GM19455 (cell line): ENCODE data around the gene STAMBP.
"Not testable (repeated sequence)": the region's sequence is repeated elsewhere in the genome, so short reads cannot be mapped to it uniquely, and the experiment has no call there.

Source experiments
- ATAC-seq: cut with Tn5 transposase; IDR thresholded peaks from one replicate; pipeline ENCODE4 v1.9.1; 2021; ENCODE audit not compliant: unreplicated experiment

The STAMBP gene

DNA sequence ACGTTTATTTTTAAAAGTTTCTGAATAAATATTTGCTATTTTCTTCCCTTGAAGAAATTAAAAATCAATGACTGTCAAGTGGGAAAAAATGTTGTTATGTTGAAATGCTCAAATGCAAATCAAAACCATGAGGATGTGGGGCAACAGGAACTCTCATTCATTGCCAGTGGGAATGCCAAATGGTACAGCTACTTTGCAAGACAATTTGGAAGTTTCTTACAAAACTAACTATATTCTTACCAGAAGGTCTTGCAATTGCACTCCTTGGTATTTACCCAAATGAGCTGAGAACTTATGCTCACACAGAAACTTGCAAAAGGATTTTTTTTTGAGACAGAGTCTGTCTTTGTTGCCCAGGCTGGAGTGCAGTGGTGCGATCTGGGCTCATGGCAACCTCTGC, 56.6 kb downstream of the STAMBP start:
- no peak for ATAC-seq

DNA sequence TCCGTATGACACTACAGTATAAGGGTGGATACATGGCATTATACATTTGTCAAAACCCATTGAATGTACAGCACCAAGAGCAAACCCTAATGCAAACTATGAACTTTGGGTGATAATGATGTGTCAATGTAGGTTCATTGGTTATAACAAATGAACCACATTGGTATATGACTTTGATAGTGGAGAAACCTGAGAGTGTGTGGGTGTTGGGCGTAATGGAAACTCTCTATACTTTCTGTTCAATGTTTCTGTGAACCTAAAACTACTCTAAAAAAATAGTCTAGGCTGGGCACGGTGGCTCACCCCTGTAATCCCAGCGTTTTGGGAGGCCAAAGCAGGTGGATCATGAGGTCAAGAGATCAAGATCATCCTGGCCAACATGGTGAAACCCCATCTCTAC, 57.6 kb downstream of the STAMBP start:
- ATAC-seq, result no peak

DNA sequence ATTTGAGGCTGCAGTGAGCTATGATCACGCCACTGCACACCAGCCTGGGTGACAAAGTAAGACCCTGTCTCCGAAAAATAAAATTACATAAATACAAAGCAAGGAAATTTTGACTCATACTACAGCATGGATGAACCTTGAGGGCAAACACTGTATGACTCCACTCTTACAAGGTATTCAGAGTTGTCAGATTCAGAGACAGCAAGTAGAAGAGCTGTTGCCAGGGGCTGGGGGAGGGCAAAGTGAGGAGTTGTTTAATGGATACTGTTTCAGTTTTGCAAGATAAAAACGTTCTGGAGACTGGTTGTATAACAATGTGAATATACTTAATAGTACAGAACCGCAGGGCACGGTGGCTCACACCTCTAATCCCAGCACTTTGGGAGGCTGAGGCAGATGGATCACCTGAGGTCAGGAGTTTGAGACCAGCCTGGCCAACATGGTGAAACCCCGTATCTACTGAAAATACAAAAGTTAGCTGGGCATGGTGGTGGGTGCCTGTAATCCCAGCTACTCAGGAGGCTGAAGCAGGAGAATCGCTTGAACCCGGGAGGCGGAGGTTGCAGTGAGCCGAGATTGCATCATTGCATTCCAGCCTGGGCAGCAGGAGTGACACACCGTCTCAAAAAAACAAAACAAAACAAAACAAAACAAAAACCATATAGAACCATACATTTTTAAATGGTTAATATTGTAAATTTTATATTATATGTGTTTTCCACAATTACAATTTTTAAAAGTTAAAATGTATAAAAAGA, 59.0 kb downstream of the STAMBP start:
- not testable (repeated sequence) for ATAC-seq

DNA sequence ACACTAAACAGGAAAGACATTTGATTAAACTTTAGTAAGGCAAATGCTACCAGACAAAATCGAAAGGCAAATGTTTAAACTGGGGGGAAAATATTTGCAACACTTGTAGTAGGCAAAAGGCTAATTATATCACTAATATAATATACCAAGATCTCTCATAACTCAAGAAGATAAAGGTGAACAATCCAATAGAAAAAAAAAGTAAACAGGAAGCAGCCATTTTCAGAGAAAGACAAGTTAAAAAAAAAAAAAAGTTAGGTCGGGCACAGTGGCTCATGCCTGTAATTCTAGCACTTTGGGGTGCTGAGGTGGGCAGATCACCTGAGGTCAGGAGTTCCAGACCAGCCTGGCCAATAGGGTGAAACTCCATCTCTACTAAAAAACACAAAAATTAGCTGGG, 59.6 kb downstream of the STAMBP start:
- no peak for ATAC-seq

DNA sequence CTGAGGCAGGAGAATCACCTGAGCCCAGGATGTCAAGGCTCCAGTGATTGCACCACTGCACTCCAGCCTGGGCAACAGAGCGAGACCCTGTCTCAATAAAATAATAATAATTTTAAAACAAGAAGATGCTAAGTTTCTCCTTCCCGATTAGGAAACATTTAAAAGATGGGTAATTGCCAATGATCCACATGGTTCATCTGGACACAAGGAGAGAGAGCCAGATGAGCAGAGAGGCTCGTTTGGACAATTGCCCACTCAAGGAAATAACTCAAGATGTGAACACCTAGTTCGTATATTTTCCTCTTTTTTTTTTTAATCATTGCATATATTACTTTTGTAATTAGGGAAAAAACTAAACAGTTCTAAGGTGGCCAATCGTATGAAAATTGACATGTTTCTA, 60.4 kb downstream of the STAMBP start:
- ATAC-seq, result no peak

DNA sequence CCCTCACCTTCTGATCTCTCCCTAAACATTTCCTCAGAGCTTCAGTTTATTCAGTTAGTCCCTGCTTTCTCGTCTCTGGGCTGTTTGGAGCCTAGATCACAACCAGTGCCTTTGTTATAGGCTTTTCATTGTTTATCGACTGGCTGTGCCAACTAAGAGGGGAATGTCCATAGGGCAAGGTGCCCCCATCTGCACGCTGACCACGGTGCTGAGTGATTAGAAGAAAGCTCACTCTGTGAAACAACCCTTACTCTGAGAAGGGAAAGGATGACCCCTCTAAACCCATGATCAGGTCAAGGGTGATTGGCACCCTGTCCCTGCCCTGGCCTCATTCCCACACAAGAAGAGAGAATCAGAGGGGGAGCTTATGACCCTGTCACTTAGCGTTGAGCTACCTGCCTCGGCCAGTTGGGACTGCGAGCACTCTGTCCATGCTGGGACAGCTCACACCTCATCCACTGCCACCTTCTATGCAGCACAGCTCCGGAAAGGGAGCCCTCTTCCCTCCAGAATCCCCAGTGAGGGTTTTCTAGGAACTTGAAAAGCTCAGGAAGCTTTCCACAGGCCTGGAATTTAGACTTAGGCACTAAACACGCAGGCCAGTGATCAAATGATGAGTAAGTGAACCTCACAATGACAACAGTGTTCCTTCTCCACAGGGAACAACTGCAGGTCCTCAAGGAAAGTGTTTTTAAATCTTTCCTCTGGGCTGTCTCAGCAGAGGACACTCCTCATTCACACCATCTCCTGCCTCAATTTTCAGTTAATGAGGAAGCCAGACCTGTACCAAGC, 61.7 kb downstream of the STAMBP start:
- no peak for ATAC-seq

DNA sequence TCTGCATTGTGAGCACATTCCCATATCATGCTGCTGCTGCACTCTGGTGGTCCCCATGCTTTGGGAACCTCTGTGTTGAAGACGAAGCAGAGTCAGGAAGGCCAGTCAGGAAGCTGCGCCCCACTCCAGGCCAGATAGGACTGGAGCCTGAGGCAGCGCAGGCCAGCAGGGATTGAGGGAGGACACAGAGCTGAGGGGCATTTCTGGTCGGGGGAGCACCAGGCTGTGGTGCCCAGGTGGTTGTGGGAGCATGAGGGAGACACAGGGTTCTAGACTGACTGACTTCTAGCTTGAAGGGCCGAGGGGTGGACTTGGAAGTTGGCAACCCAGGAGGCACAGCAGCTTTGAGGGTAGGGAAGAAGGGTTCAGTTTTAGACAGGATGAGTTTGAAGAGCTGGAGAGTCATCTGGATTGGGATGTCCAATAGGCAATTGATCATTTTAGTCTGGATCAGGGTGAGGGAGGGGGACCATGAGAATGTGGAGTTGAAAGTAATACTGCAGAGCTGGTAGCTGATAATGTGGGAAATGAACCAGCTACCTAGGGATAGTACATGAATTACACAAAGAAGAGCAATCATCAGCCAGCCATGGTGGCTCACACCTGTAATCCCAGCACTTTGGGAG, 62.6 kb downstream of the STAMBP start:
- ATAC-seq, result no peak

DNA sequence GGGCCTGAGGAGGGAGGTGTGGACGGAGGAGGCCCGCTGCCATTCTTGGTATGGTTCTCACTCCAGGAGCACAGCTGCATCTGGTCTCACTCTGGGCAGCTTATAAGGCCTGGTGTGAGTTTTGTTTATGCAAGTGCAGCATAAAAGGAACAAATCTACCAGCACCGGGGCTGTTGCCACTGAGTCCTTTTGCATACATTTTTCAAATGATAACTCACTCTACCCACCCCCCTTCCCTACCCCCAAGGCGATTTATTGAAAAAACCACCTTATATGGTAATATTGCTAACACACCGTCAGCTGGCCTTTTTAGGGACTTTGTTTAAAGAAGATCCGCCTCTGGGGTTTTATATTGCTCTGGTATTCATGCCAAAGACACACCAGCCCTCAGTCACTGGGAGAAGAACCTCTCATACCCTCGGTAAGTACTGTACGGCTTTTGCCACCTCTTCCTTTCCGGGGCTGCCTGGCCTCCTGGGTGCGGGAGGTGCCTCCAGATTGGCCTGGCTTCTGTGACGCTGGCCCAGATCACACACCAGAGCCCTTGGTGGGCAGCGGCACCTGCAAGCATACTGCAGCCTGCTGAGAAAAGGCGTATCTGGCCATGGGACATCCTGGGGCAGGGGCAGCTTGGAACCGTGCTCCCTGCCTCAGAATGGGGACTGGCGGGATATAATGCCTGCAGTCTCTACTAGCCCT, 64.0 kb downstream of the STAMBP start, which contains the start of gene ACTG2:
TSS of gene ACTG2 (plus strand) at position 378 of the 699 bp plus-strand sequence. CDS start 8,304 bp downstream, outside the sequence.
- no peak for ATAC-seq

DNA sequence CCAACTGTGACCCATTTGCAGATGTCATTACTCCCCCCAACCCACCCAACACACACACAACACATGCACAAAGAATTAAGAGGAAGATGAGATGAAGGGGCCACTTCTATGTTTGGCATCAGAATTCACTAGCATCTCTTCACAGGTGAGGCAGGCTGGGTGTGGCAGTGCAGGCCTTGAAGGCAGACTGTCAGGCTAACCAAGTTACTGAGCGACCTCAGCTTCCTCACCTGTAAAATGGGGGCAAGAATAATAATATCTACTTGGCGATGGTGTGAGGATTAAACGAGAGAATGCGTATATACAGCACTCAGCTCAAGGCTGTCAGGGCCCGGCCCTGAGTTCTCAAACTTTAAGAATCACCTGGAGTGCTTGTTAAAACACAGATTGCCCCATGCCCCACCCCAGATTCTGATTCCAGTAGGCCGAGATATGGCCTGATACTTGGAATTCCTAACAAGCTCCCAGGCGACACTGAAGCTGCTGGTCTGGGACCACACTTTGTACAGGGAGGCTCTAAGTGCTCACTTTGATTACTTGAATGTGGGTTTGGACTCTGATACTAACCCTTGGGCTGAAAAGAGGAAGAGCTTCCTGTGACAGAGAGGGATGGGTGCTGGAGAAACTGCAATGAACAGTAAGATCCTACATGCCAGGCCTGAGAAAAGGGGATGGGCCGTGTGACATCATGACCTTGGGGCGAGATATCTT, 65.2 kb downstream of the STAMBP start:
- no peak for ATAC-seq

DNA sequence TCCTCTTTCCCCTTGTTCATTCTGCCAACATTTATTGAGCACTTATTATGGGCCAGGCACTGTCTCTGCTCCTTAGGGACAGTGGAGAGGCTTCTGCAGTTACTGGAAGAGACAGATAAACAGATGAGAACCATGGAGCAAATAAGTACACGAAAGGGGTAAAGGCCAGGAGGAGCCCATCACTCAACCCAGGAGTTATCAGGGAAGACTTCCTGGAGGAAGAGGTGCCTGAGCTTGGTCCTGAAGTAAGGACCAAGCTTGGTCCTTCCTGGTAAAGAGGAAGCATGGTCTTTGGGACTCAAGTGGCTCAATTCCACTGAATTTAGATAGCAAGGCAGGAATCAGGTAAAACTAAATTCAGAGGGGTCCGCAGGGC, 65.7 kb downstream of the STAMBP start:
- ATAC-seq, result no peak

DNA sequence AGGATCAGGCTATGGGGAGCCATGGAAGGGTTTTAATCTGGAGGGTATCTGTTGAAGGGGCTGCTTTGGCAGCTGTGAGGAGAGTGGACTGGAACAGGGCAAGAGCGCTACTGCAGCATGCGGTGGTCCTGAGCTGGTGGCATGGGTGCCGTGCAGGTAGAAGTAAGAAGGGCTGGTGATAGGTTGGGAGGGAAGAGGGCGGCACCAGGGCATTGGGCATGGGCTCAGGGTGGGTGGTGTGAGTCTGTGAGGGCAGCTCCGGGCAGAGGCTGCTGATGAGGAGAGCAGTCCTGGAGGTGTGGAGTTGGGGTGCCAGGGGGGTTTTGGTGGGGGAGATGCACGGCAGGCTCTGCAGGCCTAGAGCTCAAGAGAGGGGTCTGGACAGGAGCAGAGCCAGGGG, 66.1 kb downstream of the STAMBP start:
- no peak for ATAC-seq

DNA sequence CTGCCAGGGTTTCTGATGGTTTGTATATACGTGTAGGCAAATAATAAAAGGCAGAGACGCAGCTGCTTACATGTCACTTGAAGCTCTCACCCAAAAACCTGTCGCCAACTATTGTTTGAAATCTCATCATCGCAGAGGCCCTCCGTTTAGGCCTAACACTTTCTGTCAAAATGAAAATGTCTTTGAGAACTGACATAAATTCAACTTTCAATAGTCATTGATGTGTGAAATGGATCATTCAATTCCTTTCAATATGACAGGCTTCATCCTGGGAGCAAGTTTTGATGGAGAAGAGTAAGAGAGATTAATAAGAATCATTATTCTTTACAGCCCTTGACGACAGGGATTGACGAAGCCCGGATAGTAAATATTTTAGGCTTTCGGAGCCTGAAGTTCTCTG, 66.7 kb downstream of the STAMBP start:
- ATAC-seq, result no peak

DNA sequence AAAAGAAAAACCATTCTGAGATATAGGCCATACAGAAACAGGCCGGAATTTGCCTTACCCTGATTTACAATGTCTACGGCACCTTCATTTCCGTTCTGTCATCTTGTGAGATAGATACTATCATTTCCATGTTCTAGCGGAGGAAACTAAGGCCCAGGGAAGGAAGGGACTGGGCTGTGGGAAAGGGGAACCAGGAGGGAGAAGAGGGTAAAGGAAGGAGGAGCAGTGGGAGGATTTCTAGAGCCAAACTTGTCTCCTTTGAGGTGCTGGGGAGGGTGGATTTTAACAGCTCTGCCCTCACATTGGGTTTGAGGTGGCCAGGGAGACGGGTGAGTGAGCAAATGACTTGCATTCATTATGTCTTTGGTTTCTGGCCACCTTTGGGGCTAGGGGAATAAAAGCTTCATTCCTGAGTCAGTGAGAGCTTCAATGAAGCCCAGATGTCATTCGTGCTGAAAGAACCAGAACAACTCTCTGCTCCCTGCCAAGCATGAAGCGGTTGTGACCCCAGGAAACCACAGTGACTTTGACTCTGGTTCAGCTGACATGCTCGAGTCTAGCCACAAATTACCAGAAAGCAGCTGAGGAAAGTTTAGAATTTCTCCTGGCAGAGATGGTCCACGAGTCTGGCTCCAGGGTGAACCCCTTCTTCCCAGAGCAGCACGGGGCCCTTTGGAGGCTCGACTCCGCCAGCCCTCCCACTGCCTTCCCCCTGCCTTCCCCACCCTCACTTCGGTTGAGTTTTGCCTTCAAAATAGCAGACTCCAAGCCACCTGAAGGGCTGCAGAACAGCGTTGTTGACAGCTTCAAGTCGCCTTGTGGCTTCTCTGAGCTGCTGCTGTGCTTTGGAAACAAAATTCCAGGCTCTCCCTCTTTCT, 67.8 kb downstream of the STAMBP start:
- ATAC-seq, result no peak

DNA sequence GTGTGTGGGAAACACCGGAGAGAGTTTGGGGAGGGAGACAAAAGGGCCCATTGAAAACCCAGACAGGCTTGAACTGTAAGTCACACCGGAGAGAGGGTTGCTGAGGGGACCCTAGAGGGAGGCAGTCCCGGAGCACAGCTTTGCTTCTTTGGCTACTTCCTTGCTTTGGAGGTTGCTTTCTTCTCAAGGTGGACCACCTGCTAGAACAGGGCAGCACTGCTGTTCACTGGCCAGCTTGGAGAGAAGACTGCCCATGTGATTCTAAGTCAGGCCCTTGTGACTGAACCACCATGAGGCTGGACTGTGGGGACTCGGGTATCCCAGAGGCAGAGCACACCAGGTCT, 68.5 kb downstream of the STAMBP start:
- no peak for ATAC-seq

DNA sequence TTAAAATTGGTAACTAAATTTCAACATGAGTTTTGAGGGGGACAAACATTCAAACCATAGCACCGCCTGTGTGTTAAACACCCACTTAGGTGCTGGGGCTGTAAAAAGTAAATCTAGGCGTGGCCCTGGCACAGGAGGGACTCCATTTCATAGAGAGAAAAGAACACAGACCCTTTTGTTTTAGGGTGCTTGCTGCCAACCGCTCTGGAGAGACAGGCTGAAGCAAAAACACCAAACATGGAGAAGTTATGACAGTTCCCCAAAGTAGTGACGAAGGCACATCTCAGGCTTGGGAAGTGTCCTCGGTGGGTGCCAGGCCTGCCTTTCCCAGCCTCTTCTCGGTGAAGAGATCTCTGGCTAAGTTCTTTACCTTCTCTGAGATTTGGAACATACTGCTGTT, 69.2 kb downstream of the STAMBP start:
- ATAC-seq, result no peak

DNA sequence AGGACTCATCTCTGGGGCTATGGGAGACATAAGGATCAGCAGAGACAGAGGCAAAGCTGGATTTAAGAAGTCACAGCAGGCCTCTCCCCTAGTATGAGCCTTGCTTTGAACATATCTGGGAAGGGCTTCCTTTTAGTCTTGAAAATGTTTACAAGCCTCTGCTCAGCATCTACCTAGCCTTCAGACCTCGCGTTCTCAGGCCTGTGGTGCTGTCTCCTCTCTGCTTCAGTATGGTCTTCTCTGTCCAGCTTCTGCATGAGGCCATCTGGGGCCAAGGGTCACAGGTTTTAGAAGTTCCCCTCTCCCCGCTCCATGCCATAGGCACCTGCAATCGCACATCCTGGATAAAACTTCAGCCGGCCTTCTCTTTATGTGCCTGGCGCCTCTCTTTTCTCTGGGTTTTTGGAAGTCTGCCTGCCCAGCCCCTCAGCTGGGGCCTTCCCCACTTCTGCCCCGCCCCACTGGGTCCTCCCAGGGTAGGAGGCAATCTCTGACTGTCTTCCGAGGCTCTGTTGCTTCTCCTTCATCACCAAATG, 71.1 kb downstream of the STAMBP start:
- ATAC-seq, result no peak

DNA sequence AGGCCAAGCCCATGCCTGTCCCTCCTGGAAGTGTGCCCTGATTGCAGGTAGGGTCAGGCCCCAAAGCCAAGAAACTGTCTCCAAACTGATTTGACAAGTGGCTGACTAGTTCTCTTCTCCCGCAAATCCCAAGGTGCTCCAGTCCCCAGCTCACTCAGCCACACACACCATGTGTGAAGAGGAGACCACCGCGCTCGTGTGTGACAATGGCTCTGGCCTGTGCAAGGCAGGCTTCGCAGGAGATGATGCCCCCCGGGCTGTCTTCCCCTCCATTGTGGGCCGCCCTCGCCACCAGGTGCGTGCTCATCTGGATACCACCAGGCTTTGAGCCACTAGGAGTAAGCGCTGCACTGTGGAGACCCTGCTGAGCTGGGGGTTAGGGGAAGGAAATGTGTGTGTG, 72.4 kb downstream of the STAMBP start:
- ATAC-seq, result no peak

DNA sequence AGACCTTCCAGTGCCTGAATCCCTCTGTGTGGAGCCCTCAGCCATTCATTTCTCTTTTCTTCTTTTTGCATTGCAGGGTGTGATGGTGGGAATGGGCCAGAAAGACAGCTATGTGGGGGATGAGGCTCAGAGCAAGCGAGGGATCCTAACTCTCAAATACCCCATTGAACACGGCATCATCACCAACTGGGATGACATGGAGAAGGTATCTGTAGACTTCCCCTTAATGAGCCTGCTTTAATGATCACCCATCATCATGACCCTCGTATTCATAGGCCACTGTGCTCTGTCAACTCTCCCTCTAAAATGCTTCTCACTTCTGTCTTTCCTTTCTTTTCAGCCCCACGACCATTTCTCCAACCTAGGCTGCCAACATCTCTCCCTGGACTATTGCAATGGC, 73.5 kb downstream of the STAMBP start:
- ATAC-seq, result no peak

DNA sequence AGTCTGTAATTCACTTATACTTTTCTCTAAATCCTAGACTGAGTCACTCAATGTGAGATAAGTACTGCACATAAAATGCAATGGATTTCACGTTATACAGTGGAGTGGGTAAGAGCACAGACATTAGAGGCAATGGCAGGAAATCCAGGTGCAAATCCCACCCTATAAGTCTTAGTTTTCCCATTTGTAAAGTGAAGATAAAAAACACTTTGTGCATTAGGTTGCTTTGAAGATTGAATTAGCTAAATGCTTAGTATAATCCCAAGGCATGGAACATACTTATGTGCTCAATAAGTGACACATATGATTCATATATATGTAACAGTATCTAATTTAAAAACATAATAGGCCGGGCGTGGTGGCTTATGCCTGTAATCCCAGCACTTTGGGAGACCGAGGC, 74.6 kb downstream of the STAMBP start:
- no peak for ATAC-seq
